Measurements from ENCODE around the gene RSPH1.

Gene RSPH1

GRCh38 chr21:42532466-42533181, 36.6 kb upstream of the RSPH1 start:
- DNase-seq (ENCODE audit: low read depth in 2 of 2, low spot score in 1 of 2), result no peak

- DNase-seq (ENCODE audit: low read depth in 2 of 2, low spot score in 1 of 2), result no peak
Measured at GRCh38 chr21:42531771-42532170, 35.7 kb upstream of the RSPH1 start.

- no peak for DNase-seq (ENCODE audit: low read depth in 2 of 2, low spot score in 1 of 2)
Measured at GRCh38 chr21:42530167-42530518, 34.1 kb upstream of the RSPH1 start.

- no peak for DNase-seq (ENCODE audit: low read depth in 2 of 2, low spot score in 1 of 2)
Measured at GRCh38 chr21:42527489-42528158, 31.6 kb upstream of the RSPH1 start.

GRCh38 chr21:42527127-42527488, 31.1 kb upstream of the RSPH1 start:
- no peak for DNase-seq (ENCODE audit: low read depth in 2 of 2, low spot score in 1 of 2)

GRCh38 chr21:42526379-42526727, 30.3 kb upstream of the RSPH1 start:
- DNase-seq (ENCODE audit: low read depth in 2 of 2, low spot score in 1 of 2), result no peak

- no peak for DNase-seq (ENCODE audit: low read depth in 2 of 2, low spot score in 1 of 2)
Measured at GRCh38 chr21:42525676-42526378, 29.8 kb upstream of the RSPH1 start.

- DNase-seq (ENCODE audit: low read depth in 2 of 2, low spot score in 1 of 2), result no peak
Measured at GRCh38 chr21:42525029-42525581, 29.1 kb upstream of the RSPH1 start.

GRCh38 chr21:42524341-42525028, 28.5 kb upstream of the RSPH1 start:
- peak; percentile 21 to 32 for DNase-seq (ENCODE audit: low read depth in 2 of 2, low spot score in 1 of 2)

GRCh38 chr21:42523941-42524340, 27.9 kb upstream of the RSPH1 start:
- DNase-seq (ENCODE audit: low read depth in 2 of 2, low spot score in 1 of 2), result no peak

GRCh38 chr21:42523211-42523610, 27.2 kb upstream of the RSPH1 start:
- no peak for DNase-seq (ENCODE audit: low read depth in 2 of 2, low spot score in 1 of 2)

GRCh38 chr21:42522771-42523170, 26.7 kb upstream of the RSPH1 start:
- no peak for DNase-seq (ENCODE audit: low read depth in 2 of 2, low spot score in 1 of 2)

- DNase-seq (ENCODE audit: low read depth in 2 of 2, low spot score in 1 of 2), result no peak
Measured at GRCh38 chr21:42522271-42522670, 26.2 kb upstream of the RSPH1 start.

- DNase-seq (ENCODE audit: low read depth in 2 of 2, low spot score in 1 of 2), result no peak
Measured at GRCh38 chr21:42521805-42522204, 25.8 kb upstream of the RSPH1 start.

- no peak for DNase-seq (ENCODE audit: low read depth in 2 of 2, low spot score in 1 of 2)
Measured at GRCh38 chr21:42521384-42521783, 25.4 kb upstream of the RSPH1 start.

GRCh38 chr21:42520628-42521253, 24.7 kb upstream of the RSPH1 start:
- DNase-seq (ENCODE audit: low read depth in 2 of 2, low spot score in 1 of 2), result no peak

GRCh38 chr21:42518626-42519025, 22.6 kb upstream of the RSPH1 start:
- no peak for DNase-seq (ENCODE audit: low read depth in 2 of 2, low spot score in 1 of 2)

- DNase-seq (ENCODE audit: low read depth in 2 of 2, low spot score in 1 of 2), result no peak
Measured at GRCh38 chr21:42518215-42518614, 22.2 kb upstream of the RSPH1 start.

- no peak for DNase-seq (ENCODE audit: low read depth in 2 of 2, low spot score in 1 of 2)
Measured at GRCh38 chr21:42515708-42516502, 19.9 kb upstream of the RSPH1 start.

- no peak for DNase-seq (ENCODE audit: low read depth in 2 of 2, low spot score in 1 of 2)
Measured at GRCh38 chr21:42514883-42515228, 18.8 kb upstream of the RSPH1 start.

Measured in stimulated activated CD8-positive, alpha-beta memory T cell treated with anti-CD3 and anti-CD28 coated beads, Interleukin-4, amount 100 ng/mL, for 1 hour (primary cell).